Adrenal gland (tissue), 12 donors: ENCODE measurements around the gene SCUBE3. TPM values are rescaled to one million over a fixed set of nuclear protein-coding genes. Genes with fewer than 3 reads are reported as not detected.

Experiments
- DNase-seq, 7 donors: peaks; one replicate each; pipeline ENCODE4 v3.0.0-alpha.2; 2019 to 2020
- H3K27ac ChIP-seq, 5 donors: fragments of 200-600 bp; sonication (generic) in 4 of 5; 1 replicate in 3 of 5; 2 replicates in 2 of 5; pipeline versions ENCODE4 v1.5.1 to v1.8.0; 2016 to 2020; ENCODE audit warnings: mild to moderate bottlenecking in 1 of 5
- H3K27me3 ChIP-seq: fragments of 200-600 bp; 2 replicates; pipeline ENCODE4 v1.8.0; 2021
- H3K36me3 ChIP-seq, 2 donors: fragments of 200-600 bp; replicated peaks in 1 of 2; 1 replicate in 1 of 2; 2 replicates in 1 of 2; pipeline versions ENCODE4 v1.5.1 to v1.8.0; 2018 to 2022
- H3K4me1 ChIP-seq, 2 donors: fragments of 200-600 bp; replicated peaks in 1 of 2; 1 replicate in 1 of 2; 2 replicates in 1 of 2; pipeline versions ENCODE4 v1.5.1 to v1.8.0; 2018 to 2021
- H3K4me3 ChIP-seq, 4 donors: fragments of 200-600 bp; sonication (generic) in 3 of 4; one replicate each; pipeline ENCODE4 v1.5.1; 2016 to 2018
- H3K9me3 ChIP-seq, 3 donors: fragments of 200-600 bp; sonication (generic) in 1 of 3; replicated peaks in 1 of 3; 1 replicate in 2 of 3; 2 replicates in 1 of 3; pipeline versions ENCODE4 v1.5.1 to v1.8.0; 2016 to 2021
- CTCF ChIP-seq, 6 experiments: fragments of 450-650 bp in 4 of 6; fragments of 200-600 bp in 2 of 6; sonication (generic) in 1 of 6; IDR thresholded peaks; 1 replicate in 5 of 6; 2 replicates in 1 of 6; pipeline versions ENCODE4 v1.5.1 to v1.8.0; 2016 to 2021; ENCODE audit warnings: antibody characterized with exemption in 6 of 6, mild to moderate bottlenecking in 2 of 6, moderate library complexity in 1 of 6
- POLR2A ChIP-seq, 2 donors: fragments of 450-650 bp; IDR thresholded peaks; one replicate each; pipeline ENCODE4 v1.6.1; 2017; ENCODE audit warnings: antibody characterized with exemption in 2 of 2, mild to moderate bottlenecking in 2 of 2, moderate library complexity in 1 of 2
- WGBS, 4 donors: extraction: QIAGEN DNeasy Blood & Tissue Kit in 2 of 4; methylation state at CpG; one replicate each; pipeline versions ENCODE4 v1.1.5 to v1.1.7; 2013 to 2017; 5-methylcytosine and 5-hydroxymethylcytosine counted together
- intact Hi-C, 2 donors: fragments of 100-400 bp; cut with DNase I; formaldehyde crosslinking; loops; one replicate each; pipeline versions ENCODE4 v1.14.1 to v1.15.0; 2022 to 2023
- polyA plus RNA-seq, 3 donors: library from polyadenylated mRNA; stranded (reverse); fragments of 200-250 nt in 2 of 3; fragments of 350-450 nt in 1 of 3; fragmentation: Illumina TruSeq in 1 of 3; extraction: RNeasy Lipid Tissue Mini Kit (QIAGEN cat#74804) in 1 of 3; gene quantifications; one replicate each; pipeline ENCODE4 v1.2.3, GENCODE V29; 2013 to 2014
- total RNA-seq, 9 donors: library from RNA; depleted of rRNA in 4 of 9; stranded (reverse); fragments of >200 nt in 4 of 9; fragments of 120-200 nt in 1 of 9; fragmentation: NEBNext Ultra II Directional in 1 of 9; extraction: Animal tissue kit (Norgen Biotek cat#: 25700) in 1 of 9; gene quantifications; one replicate each; pipeline versions ENCODE4 v1.1.0 to v1.2.4, GENCODE V29; 2013 to 2023
- donor health status: healthy with polysubstance abuse.
- donor health status: Bipolar disorder and iron deficiency.
- donor health status: DM: yes; HTN: yes; CAD: no.
- donor health status: DM: no; HTN: no; CAD: no.
- donor health status: DM: no; HTN: no; CAD: no.
- donor health status: DM: yes; HTN: yes; CAD: no.

Gene SCUBE3
- total and polyA plus RNA-seq, 12 donors = 0.50 to 32.8 (median 5.4) TPM

GRCh38 chr6:35218021-35218420 lies 4.3 kb downstream of the SCUBE3 start:
- no peaks in the 10 kb centered on the region for H3K9me3 ChIP-seq
- H3K4me1 ChIP-seq = peaks cover 7 to 19% of the 10 kb centered on the region in 2 donors
- TF ChIP-seq POLR2A (IDR thresholded peaks at IDR 0.05) (no peak), CTCF (IDR thresholded peaks at IDR 0.05) (no peak)
- WGBS, 4 donors = 53 to 60% (median 57%) methylated on average over 4 of the region's 4 CpGs
- H3K27ac ChIP-seq = no peak overlapping the region
- no peaks in the 10 kb centered on the region for H3K27me3 ChIP-seq
- DNase-seq = no peak
- no peaks in the 10 kb centered on the region for H3K36me3 ChIP-seq
- no peak overlapping the region for H3K4me3 ChIP-seq
- intact Hi-C loops = no loop called here

- Histone ChIP-seq H3K27me3 (no peaks in the 10 kb centered on the region), H3K9me3 (no peaks in the 10 kb centered on the region), H3K27ac (no peak overlapping the region), H3K4me3 (no peak overlapping the region), H3K36me3 (no peaks in the 10 kb centered on the region), H3K4me1 (peaks cover 5 to 15% of the 10 kb centered on the region in 2 donors)
- WGBS, 4 donors = 74 to 94% (median 90%) methylated on average over 3 to 4 of the region's 4 CpGs
- no peak for DNase-seq
- no peak for TF ChIP-seq POLR2A (IDR thresholded peaks at IDR 0.05)
- no peak for TF ChIP-seq CTCF (IDR thresholded peaks at IDR 0.05)
- intact Hi-C loops = no loop called here
Measured at GRCh38 chr6:35218456-35218855, 4.7 kb downstream of the SCUBE3 start.

GRCh38 chr6:35219683-35220326 lies 6.0 kb downstream of the SCUBE3 start:
- Histone ChIP-seq H3K4me1 (peaks cover 0 to 4% of the 10 kb centered on the region in 2 donors), H3K27me3 (no peaks in the 10 kb centered on the region), H3K36me3 (no peaks in the 10 kb centered on the region), H3K9me3 (no peaks in the 10 kb centered on the region), H3K4me3 (no peak overlapping the region), H3K27ac (no peak overlapping the region)
- WGBS, 4 donors = 72 to 81% (median 78%) methylated on average over 4 of the region's 4 CpGs
- intact Hi-C loops = no loop called here
- TF ChIP-seq POLR2A (IDR thresholded peaks at IDR 0.05) (no peak), CTCF (IDR thresholded peaks at IDR 0.05) (no peak)
- no peak for DNase-seq

- no peaks in the 10 kb centered on the region for H3K4me1 ChIP-seq
- intact Hi-C loops = no loop called here
- no peak overlapping the region for H3K27ac ChIP-seq
- no peak overlapping the region for H3K4me3 ChIP-seq
- no peaks in the 10 kb centered on the region for H3K9me3 ChIP-seq
- 91 to 100% (median 98%) methylated on average over 1 of the region's 1 CpG for WGBS, 4 donors
- H3K36me3 ChIP-seq = no peaks in the 10 kb centered on the region
- TF ChIP-seq CTCF (IDR thresholded peaks at IDR 0.05) (no peak), POLR2A (IDR thresholded peaks at IDR 0.05) (no peak)
- no peaks in the 10 kb centered on the region for H3K27me3 ChIP-seq
- DNase-seq = no peak
Measured at GRCh38 chr6:35220711-35221110, 7.0 kb downstream of the SCUBE3 start.
